Activated gamma-delta T cell treated with Interleukin-2 at 50 U/mL for 16 hours (primary cell): ENCODE data around the gene NCK1.
"Not testable (repeated sequence)": the region's sequence is repeated elsewhere in the genome, so short reads cannot be mapped to it uniquely, and the experiment has no call there.

Source experiments
- DNase-seq: peaks from one replicate; pipeline ENCODE4 v3.0.0-alpha.2; 2020

NCK1 gene

DNA sequence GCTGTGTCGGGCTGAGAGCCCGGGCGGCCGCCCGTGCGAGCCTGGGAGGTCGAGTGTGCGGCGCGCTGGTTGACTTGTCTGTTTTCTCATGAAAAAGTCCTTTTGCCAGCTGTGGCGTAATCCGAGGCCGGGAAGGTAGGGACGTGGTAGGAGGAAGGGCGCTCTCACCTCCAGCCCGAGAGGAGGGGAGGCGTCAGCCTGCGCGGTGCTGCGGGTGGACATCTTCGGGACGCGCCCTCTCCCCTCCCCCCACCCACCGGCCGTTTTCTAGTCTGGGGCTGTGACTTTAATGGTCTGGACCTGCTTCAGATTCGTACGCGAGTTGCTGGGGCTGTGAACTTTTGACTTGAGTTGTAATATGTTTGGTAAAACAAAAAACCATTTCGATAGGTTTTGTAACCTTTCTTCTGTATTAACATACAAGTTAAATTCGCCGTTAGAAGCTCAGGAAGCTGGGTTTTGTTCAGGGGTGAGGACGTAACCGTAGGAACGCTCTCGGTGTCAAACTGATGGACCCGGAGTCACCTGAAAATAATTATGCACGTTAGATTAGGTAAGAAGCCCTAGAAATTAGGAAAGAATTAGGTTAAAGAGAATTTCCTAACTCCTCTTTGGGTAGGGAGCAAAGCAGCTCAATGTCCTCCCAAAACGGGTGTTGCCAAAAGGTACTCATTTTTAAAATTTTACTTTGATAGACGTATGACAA, 762 bp downstream of the NCK1 start:
- peak; percentile 29 for DNase-seq

- DNase-seq, result no peak
Observed at GRCh38 chr3:136869282-136869681, 7.3 kb downstream of the NCK1 start.

- not testable (repeated sequence) for DNase-seq
Observed at GRCh38 chr3:136872258-136872657, 10.2 kb downstream of the NCK1 start.

- DNase-seq, result not testable (repeated sequence)
Observed at GRCh38 chr3:136879510-136879909, 17.5 kb downstream of the NCK1 start.

DNA sequence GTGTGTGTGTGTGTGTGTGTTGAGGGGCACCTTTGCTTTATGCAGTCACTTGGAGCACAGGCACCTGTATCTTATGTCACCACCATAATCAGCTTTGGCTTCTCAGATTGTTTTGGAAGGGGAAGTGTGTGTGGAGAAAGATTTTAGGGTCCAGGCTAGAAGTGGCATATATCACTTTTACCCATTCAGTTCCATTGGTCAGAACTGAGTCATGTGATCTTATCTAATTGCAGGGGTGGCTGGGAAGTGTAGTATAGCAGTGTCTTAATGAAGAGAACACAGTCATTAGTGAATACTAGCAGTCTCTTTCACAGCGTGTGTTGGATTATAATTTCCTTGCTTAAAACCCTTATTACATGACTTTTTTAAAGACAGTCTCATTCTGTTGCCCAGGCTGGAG, 20.6 kb downstream of the NCK1 start:
- DNase-seq, result no peak

GRCh38 chr3:136883967-136884720, 22.1 kb downstream of the NCK1 start:
- DNase-seq, result no peak

DNA sequence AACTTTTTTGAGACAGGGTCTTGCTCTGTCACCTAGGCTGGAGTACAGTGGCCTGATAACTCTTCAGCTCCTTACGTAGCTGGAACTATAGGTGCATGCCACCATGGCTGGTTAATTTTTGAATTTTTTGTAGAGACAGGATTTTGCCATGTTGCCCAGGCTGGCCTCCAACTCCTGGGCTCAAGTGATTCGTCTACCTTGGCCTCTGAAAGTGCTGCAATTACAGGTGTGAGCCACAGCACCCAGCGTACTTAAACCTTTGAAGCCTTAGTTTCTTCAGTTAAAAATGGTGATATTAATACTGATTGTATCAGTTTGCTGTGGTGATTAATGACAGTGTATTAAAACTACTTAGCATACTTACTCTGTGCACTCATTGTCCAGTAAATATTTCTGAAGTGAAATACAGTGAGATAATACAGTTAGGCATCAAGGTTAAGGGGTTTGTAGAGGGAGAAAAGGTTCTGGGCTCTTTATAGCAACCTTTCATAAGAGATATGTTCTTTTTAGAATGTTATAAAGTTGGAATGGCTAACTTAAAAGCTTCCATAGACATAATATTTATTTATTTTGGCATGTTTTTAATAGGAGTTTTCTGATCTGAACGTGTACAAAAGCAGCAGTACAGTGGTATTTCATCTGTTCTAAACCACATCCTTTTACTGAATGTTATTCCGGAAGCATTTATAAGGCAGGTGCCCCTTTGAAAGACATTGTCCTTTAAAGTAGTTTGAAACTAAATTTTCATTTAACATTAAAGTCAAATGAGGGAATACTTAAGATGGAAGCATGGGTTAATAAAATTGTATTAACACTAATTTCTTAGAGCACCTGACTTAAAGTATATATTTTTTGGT, 23.6 kb downstream of the NCK1 start:
- no peak for DNase-seq

- DNase-seq, result no peak
Observed at GRCh38 chr3:136889947-136890346, 27.9 kb downstream of the NCK1 start.

DNA sequence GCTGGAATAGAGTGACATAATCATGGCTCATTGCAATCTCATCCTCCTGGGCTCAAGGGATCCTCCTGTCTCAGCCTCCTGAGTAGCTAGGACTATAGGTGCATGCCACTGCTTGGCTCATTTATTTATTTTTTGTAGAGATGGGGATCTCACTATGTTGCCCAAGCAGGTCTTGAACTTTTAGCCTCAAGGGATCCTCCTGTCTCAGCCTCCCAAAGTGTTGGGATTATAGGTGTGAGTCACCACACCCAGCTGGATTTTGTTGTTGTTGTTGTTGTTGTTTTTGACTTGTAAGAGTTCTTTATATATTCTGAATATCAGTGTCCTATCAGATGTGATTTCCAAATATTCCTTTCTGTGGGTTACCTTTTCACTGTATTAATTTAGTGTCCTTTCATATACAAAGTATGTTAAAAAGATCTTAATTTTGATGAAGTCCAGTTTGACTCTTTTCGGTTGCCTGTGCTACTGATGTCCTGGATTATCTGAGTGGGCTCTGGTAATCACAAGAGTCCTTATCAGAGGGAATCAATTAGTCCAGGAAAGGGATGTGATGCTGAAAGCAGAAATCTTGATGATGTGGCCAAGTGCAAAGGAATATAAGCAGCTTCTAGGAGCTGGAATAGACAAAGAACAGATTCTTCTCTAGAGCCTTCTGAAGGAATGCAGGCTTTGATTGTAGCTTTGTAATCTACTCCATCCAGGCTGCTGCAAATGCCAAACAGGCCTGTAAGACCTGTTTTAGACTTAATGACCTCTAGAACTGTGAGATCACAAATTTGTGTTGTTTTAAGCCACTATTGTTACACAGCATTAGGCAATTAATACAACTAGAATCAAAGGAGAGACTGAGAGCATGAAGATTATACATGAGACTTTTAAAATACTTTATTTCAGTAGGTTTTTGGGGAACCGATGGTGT, 30.2 kb downstream of the NCK1 start:
- no peak for DNase-seq

DNA sequence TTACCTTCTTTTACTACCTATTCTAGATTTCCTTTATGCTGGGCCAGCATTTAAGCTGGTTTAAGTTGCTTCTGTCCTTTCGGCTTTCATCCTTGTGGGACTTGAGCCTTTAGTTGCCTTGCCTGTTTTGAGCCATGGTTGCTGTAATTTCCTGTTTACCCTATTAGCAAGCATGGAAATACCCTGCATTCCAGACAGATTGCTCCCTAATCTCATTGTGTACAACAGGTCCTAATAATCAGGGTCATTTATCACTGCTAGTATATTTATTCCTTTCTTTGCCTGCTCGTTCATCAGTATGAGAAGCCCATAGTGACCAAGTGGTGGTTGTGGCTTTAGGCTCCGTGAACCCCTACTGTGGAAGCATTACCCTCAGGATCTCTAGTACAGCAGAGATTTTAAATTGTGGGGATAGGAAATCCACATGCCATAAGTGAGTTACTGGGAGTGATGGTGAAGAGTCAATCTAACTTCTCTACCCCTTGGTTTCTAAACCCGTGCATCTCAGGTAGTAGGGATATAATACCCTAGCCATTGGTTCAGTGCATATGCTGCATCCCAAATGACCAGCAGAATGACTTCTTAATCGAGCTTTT, 31.9 kb downstream of the NCK1 start:
- no peak for DNase-seq

GRCh38 chr3:136897171-136897570, 35.2 kb downstream of the NCK1 start:
- DNase-seq, result not testable (repeated sequence)

- no peak for DNase-seq
Observed at GRCh38 chr3:136898549-136898948, 36.5 kb downstream of the NCK1 start.

GRCh38 chr3:136898954-136899353, 36.9 kb downstream of the NCK1 start:
- no peak for DNase-seq

GRCh38 chr3:136899622-136900158, 37.7 kb downstream of the NCK1 start:
- no peak for DNase-seq

- DNase-seq, result not testable (repeated sequence)
Observed at GRCh38 chr3:136900694-136901093, 38.7 kb downstream of the NCK1 start.

DNA sequence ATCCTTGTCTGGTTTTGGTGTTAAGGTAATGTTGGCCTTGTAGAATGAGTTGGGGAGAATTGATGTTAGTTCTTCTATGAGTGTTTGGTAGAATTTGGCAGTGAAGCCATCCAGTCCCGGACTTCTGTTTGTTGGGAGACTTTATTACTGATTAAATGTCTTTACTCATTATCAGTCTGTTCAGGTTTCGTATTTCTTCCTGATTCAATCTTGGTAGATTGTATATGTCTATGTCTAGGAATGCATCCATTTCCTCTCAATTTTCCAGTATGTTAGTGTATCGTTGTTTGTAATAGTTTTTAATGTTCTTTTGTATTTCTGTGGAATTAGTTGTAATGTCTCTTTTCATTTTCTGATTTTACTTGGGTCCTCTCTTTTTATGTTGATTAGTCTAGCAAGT, 39.4 kb downstream of the NCK1 start:
- no peak for DNase-seq

DNA sequence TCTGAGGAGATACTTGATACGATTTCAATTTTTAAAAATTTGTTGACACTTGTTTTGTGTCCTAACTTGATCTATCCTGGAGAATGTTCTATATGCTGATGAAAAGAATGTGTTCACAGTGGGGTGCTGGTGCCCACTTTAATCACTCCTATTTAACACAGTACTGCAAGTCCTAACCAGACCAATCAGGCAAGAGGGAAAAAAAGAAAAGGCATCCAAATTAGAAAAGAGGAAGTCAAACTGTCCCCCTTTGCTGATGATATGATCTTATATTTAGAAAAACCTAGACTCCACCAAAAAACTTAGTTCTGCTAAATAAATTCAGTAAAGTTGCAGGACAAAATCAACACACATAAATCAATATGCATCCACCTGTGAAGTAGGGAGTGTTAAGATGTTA, 40.5 kb downstream of the NCK1 start:
- DNase-seq, result not testable (repeated sequence)

GRCh38 chr3:136903899-136904298, 41.9 kb downstream of the NCK1 start:
- DNase-seq, result no peak

GRCh38 chr3:136904746-136905145, 42.7 kb downstream of the NCK1 start:
- DNase-seq, result no peak

DNA sequence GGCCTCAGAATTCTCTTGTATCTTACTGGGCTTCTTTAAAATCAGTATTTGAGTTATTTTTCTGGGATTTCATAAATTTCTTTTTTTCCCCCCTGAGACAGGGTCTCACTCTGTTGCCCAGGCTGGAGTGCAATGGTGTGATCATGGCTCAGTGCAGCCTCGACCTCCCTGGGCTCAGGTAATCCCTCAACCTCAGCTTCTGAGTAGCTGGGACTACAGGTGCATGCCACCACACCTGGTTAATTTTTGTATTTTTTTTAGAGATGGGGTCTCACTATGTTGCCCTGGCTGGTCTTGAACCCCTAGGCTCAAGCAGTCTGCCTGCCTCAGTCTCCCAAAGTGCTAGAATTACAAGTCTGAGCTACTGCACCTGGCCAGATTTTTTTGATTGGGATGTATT, 43.5 kb downstream of the NCK1 start:
- DNase-seq, result no peak

GRCh38 chr3:136906725-136907124, 44.7 kb downstream of the NCK1 start:
- no peak for DNase-seq

DNA sequence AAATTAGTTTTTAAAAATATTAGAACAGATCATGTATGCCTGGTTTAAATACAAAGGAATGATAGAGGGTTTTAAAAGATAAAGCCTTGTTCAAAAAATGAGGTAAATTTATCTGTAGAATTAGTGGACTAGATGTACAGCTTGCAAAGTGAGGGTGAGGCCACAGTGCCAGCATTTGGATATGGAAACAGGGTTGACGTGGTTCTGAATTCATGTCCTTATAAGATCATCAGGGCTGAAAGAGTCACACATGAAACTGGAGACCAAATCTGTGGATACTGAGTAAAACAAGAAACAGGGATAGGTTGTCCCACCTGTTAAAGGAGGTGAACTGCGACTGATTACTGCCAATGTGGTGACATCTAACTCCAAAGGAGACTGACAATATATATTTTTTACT, 46.3 kb downstream of the NCK1 start:
- no peak for DNase-seq
